HEK293T (cell line): Measurements from ENCODE around the gene ITGAE.

Source experiments
- CTCF ChIA-PET: fragments of 350-600 bp; formaldehyde crosslinking; extraction: SDS; loops from one replicate; lab custom pipeline; 2021; ENCODE audit warnings: antibody characterized with exemption, inconsistent platforms; lab: Yijun Ruan, JAX
- POLR2A ChIA-PET: fragments of 350-600 bp; formaldehyde crosslinking; extraction: SDS; loops from one replicate; lab custom pipeline; 2020; ENCODE audit warnings: antibody characterized with exemption, inconsistent platforms; lab: Yijun Ruan, JAX
- DNase-seq: peaks from one replicate; pipeline ENCODE4 v3.0.0; 2012; ENCODE audit warnings: mixed read lengths; ENCODE audit errors: extremely low spot score
- ARNT ChIP-seq: fragments of 450-650 bp; IDR thresholded peaks from 2 replicates; pipeline ENCODE4 v1.6.1; 2017; ENCODE audit warnings: mild to moderate bottlenecking
- BHLHE40 ChIP-seq: fragments of 450-650 bp; IDR thresholded peaks from 2 replicates; pipeline ENCODE4 v1.6.1; 2016; ENCODE audit warnings: mild to moderate bottlenecking, moderate library complexity, borderline replicate concordance
- CTBP1 ChIP-seq: fragments of 450-650 bp; IDR thresholded peaks from 2 replicates; pipeline ENCODE4 v1.6.1; 2016; ENCODE audit warnings: borderline replicate concordance
- ELF4 ChIP-seq: fragments of 450-650 bp; IDR thresholded peaks from 2 replicates; pipeline ENCODE4 v1.6.1; 2017; ENCODE audit warnings: antibody characterized with exemption
- FOXA1 ChIP-seq: fragments of 450-650 bp; IDR thresholded peaks from 2 replicates; pipeline ENCODE4 v1.6.1; 2016; ENCODE audit warnings: mild to moderate bottlenecking
- FOXK2 ChIP-seq: fragments of 450-650 bp; IDR thresholded peaks from 2 replicates; pipeline ENCODE4 v1.6.1; 2016; ENCODE audit warnings: mild to moderate bottlenecking
- FOXM1 ChIP-seq: fragments of 450-650 bp; IDR thresholded peaks from 2 replicates; pipeline ENCODE4 v1.6.1; 2017; ENCODE audit warnings: mild to moderate bottlenecking, borderline replicate concordance
- HDGF ChIP-seq: fragments of 450-650 bp; IDR thresholded peaks from 2 replicates; pipeline ENCODE4 v1.6.1; 2017; ENCODE audit warnings: antibody characterized with exemption, borderline replicate concordance
- L3MBTL2 ChIP-seq: fragments of 450-650 bp; conservative IDR thresholded peaks from 2 replicates; pipeline ENCODE4 v1.6.1; 2016; ENCODE audit warnings: mild to moderate bottlenecking
- LEF1 ChIP-seq: fragments of 450-650 bp; IDR thresholded peaks from 2 replicates; pipeline ENCODE4 v1.6.1; 2017; ENCODE audit warnings: mild to moderate bottlenecking, borderline replicate concordance
- NFRKB ChIP-seq: fragments of 450-650 bp; IDR thresholded peaks from 2 replicates; pipeline ENCODE4 v1.6.1; 2016; ENCODE audit warnings: mild to moderate bottlenecking, moderate library complexity
- PKNOX1 ChIP-seq: fragments of 450-650 bp; IDR thresholded peaks from 2 replicates; pipeline ENCODE4 v1.6.1; 2016
- SP1 ChIP-seq: fragments of 450-650 bp; IDR thresholded peaks from 2 replicates; pipeline ENCODE4 v1.6.1; 2017
- SUZ12 ChIP-seq: fragments of 450-650 bp; IDR thresholded peaks from 2 replicates; pipeline ENCODE4 v1.6.1; 2016; ENCODE audit warnings: mild to moderate bottlenecking
- TARDBP ChIP-seq: fragments of 450-650 bp; IDR thresholded peaks from 2 replicates; pipeline ENCODE4 v1.6.1; 2016
- ZNF384 ChIP-seq: fragments of 450-650 bp; IDR thresholded peaks from 2 replicates; pipeline ENCODE4 v1.6.1; 2016

Gene ITGAE

GRCh38 chr17:3805581-3805980 is 4.6 kb upstream of the ITGAE start:
- no peak for DNase-seq
- POLR2A ChIA-PET = no interaction called here
- CTCF ChIA-PET = no interaction called here
- TF ChIP-seq ZNF384 = no peak
- no peak for TF ChIP-seq LEF1
- no peak for TF ChIP-seq ARNT
- TF ChIP-seq L3MBTL2 = no peak
- no peak for TF ChIP-seq FOXM1
- no peak for TF ChIP-seq HDGF
- no peak for TF ChIP-seq SUZ12
- TF ChIP-seq FOXK2 = no peak
- TF ChIP-seq ELF4 = no peak
- TF ChIP-seq BHLHE40 = no peak
- no peak for TF ChIP-seq FOXA1
- TF ChIP-seq PKNOX1 = no peak
- TF ChIP-seq TARDBP = no peak
- TF ChIP-seq CTBP1 = no peak
- no peak for TF ChIP-seq SP1
- no peak for TF ChIP-seq NFRKB

GRCh38 chr17:3804503-3804931 is 3.5 kb upstream of the ITGAE start:
- ChIA-PET POLR2A (interaction anchor here (1.5 kb wide), 1 partner anchor 81 kb away, joined by 3 read pairs; the partner anchor contains the start of gene HASPIN), CTCF (interaction anchor here (0.7 kb wide), 1 partner anchor 278 kb away, joined by 3 read pairs; no protein-coding TSS in a partner anchor)
- DNase-seq = no peak
- TF ChIP-seq FOXM1 = no peak
- no peak for TF ChIP-seq ELF4
- no peak for TF ChIP-seq HDGF

- no peak for TF ChIP-seq TARDBP
- TF ChIP-seq PKNOX1 = no peak
- no peak for TF ChIP-seq FOXK2
- TF ChIP-seq LEF1 = no peak
- no peak for TF ChIP-seq ELF4
- no peak for TF ChIP-seq BHLHE40
- no peak for TF ChIP-seq SUZ12
- TF ChIP-seq ARNT = no peak
- TF ChIP-seq NFRKB = no peak
- no peak for TF ChIP-seq ZNF384
- TF ChIP-seq SP1 = no peak
- TF ChIP-seq HDGF = no peak
- TF ChIP-seq CTBP1 = no peak
- TF ChIP-seq FOXA1 = no peak
- POLR2A ChIA-PET = no interaction called here
- CTCF ChIA-PET = no interaction called here
These were observed 2.3 kb upstream of the ITGAE start for GRCh38 chr17:3803308-3803640.

GRCh38 chr17:3802461-3803307 is 1.7 kb upstream of the ITGAE start:
- DNase-seq = no peak
- no peak for TF ChIP-seq ELF4
- TF ChIP-seq SUZ12 = no peak
- TF ChIP-seq FOXK2 = no peak
- no peak for TF ChIP-seq L3MBTL2
- TF ChIP-seq NFRKB = no peak
- CTCF ChIA-PET = no interaction called here
- POLR2A ChIA-PET = no interaction called here

More at GRCh38 chr17:3803308-3803640, 2.3 kb upstream of the ITGAE start:
- no peak for DNase-seq

- POLR2A ChIA-PET = no interaction called here
- CTCF ChIA-PET = no interaction called here
- TF ChIP-seq SUZ12 = no peak
- no peak for TF ChIP-seq FOXA1
- no peak for TF ChIP-seq PKNOX1
- no peak for TF ChIP-seq L3MBTL2
- no peak for TF ChIP-seq CTBP1
- TF ChIP-seq TARDBP = no peak
- no peak for TF ChIP-seq NFRKB
- no peak for TF ChIP-seq LEF1
- TF ChIP-seq HDGF = no peak
- TF ChIP-seq ARNT = no peak
- no peak for TF ChIP-seq FOXM1
- no peak for TF ChIP-seq FOXK2
- no peak for TF ChIP-seq ZNF384
- TF ChIP-seq SP1 = no peak
- no peak for TF ChIP-seq ELF4
- no peak for TF ChIP-seq BHLHE40
- DNase-seq = no peak
These were observed 804 bp upstream of the ITGAE start for GRCh38 chr17:3801792-3802191.

- ChIA-PET CTCF (no interaction called here), POLR2A (no interaction called here)
- DNase-seq = no peak
- TF ChIP-seq ARNT = no peak
- no peak for TF ChIP-seq L3MBTL2
These were observed 359 bp upstream of the ITGAE start for GRCh38 chr17:3801347-3801746.
